ENCODE measurements around the gene ZFYVE9. TPM values are rescaled to one million over a fixed set of nuclear protein-coding genes. Genes with fewer than 3 reads are reported as not detected.
"Not testable (repeated sequence)": the region's sequence is repeated elsewhere in the genome, so short reads cannot be mapped to it uniquely, and the experiment has no call there.

The ZFYVE9 gene
- total RNA-seq, 2 donors from 2014 or later = 0.99 to 1.8 TPM

- Mint-ChIP-seq H3K4me3 (no peak overlapping the region), H3K27me3 (no peaks in the 10 kb centered on the region), H3K9me3 (no peaks in the 10 kb centered on the region), H3K36me3 (ENCODE audit: low read depth) (no peaks in the 10 kb centered on the region), H3K27ac (no peak overlapping the region), H3K4me1 (no peaks in the 10 kb centered on the region)
- no peak for ATAC-seq (replicated peaks)
Observed at GRCh38 chr1:52192436-52192835, 50.5 kb downstream of the ZFYVE9 start.

- no peaks in the 10 kb centered on the region for H3K4me1 Mint-ChIP-seq
- H3K27ac Mint-ChIP-seq = no peak overlapping the region
- peaks cover 1% of the 10 kb centered on the region for H3K9me3 Mint-ChIP-seq
- no peak overlapping the region for H3K4me3 Mint-ChIP-seq
- no peaks in the 10 kb centered on the region for H3K36me3 Mint-ChIP-seq (ENCODE audit: low read depth)
- no peaks in the 10 kb centered on the region for H3K27me3 Mint-ChIP-seq
- no peak for ATAC-seq (replicated peaks)
Observed at GRCh38 chr1:52193985-52194384, 52.1 kb downstream of the ZFYVE9 start.

- no peaks in the 10 kb centered on the region for H3K27me3 Mint-ChIP-seq
- H3K9me3 Mint-ChIP-seq = peaks cover 6% of the 10 kb centered on the region
Observed at GRCh38 chr1:52195161-52195560, 53.3 kb downstream of the ZFYVE9 start.

GRCh38 chr1:52203935-52204625 is 62.2 kb downstream of the ZFYVE9 start:
- peaks cover 14% of the 10 kb centered on the region for H3K4me1 Mint-ChIP-seq
- H3K36me3 Mint-ChIP-seq (ENCODE audit: low read depth) = no peaks in the 10 kb centered on the region
- no peaks in the 10 kb centered on the region for H3K27me3 Mint-ChIP-seq
- no peak for ATAC-seq (replicated peaks)
- H3K9me3 Mint-ChIP-seq = peaks cover 7% of the 10 kb centered on the region
- H3K27ac Mint-ChIP-seq = peak overlapping the region; percentile 50
- peak overlapping the region; percentile 53 for H3K4me3 Mint-ChIP-seq

More at GRCh38 chr1:52195161-52195560, 53.3 kb downstream of the ZFYVE9 start:
- no peak overlapping the region for H3K27ac Mint-ChIP-seq
- no peaks in the 10 kb centered on the region for H3K4me1 Mint-ChIP-seq
- no peaks in the 10 kb centered on the region for H3K36me3 Mint-ChIP-seq (ENCODE audit: low read depth)
- no peak for ATAC-seq (replicated peaks)
- H3K4me3 Mint-ChIP-seq = no peak overlapping the region

- peak overlapping the region; percentile 50 for H3K27ac Mint-ChIP-seq
- no peaks in the 10 kb centered on the region for H3K27me3 Mint-ChIP-seq
- H3K4me1 Mint-ChIP-seq = peaks cover 18% of the 10 kb centered on the region
- peak overlapping the region; percentile 53 for H3K4me3 Mint-ChIP-seq
- peak; percentile 43 for ATAC-seq (replicated peaks)
- peaks cover 3% of the 10 kb centered on the region for H3K9me3 Mint-ChIP-seq
- H3K36me3 Mint-ChIP-seq (ENCODE audit: low read depth) = no peaks in the 10 kb centered on the region
Observed at GRCh38 chr1:52204696-52205095, 62.8 kb downstream of the ZFYVE9 start.

- ATAC-seq (replicated peaks); H3K36me3 Mint-ChIP-seq (ENCODE audit: low read depth); H3K27me3 Mint-ChIP-seq; H3K27ac Mint-ChIP-seq; H3K9me3 Mint-ChIP-seq; H3K4me3 Mint-ChIP-seq: not testable (repeated sequence)
- H3K4me1 Mint-ChIP-seq = peaks cover 29% of the 10 kb centered on the region
Observed at GRCh38 chr1:52206686-52207085, 64.8 kb downstream of the ZFYVE9 start.

GRCh38 chr1:52209429-52209828 is 67.5 kb downstream of the ZFYVE9 start:
- peak overlapping the region; percentile 67 for H3K27ac Mint-ChIP-seq
- ATAC-seq (replicated peaks) = peak; percentile 53

GRCh38 chr1:52210044-52210443 is 68.2 kb downstream of the ZFYVE9 start:
- peak overlapping the region; percentile 63 for H3K4me3 Mint-ChIP-seq
- no peaks in the 10 kb centered on the region for H3K27me3 Mint-ChIP-seq
- H3K27ac Mint-ChIP-seq = peak overlapping the region; percentile 67
- H3K4me1 Mint-ChIP-seq = peaks cover 15% of the 10 kb centered on the region
- peak; percentile 64 for ATAC-seq (replicated peaks)
- no peaks in the 10 kb centered on the region for H3K9me3 Mint-ChIP-seq
- H3K36me3 Mint-ChIP-seq (ENCODE audit: low read depth) = no peaks in the 10 kb centered on the region

More at GRCh38 chr1:52209429-52209828, 67.5 kb downstream of the ZFYVE9 start:
- no peaks in the 10 kb centered on the region for H3K27me3 Mint-ChIP-seq
- H3K4me3 Mint-ChIP-seq = peak overlapping the region; percentile 9
- H3K4me1 Mint-ChIP-seq = peaks cover 19% of the 10 kb centered on the region
- H3K9me3 Mint-ChIP-seq = no peaks in the 10 kb centered on the region
- no peaks in the 10 kb centered on the region for H3K36me3 Mint-ChIP-seq (ENCODE audit: low read depth)

- ATAC-seq (replicated peaks) = no peak
- Mint-ChIP-seq H3K36me3 (ENCODE audit: low read depth) (peaks cover 20% of the 10 kb centered on the region), H3K4me3 (no peak overlapping the region), H3K9me3 (peaks cover 16% of the 10 kb centered on the region), H3K27ac (no peak overlapping the region), H3K27me3 (no peaks in the 10 kb centered on the region), H3K4me1 (no peaks in the 10 kb centered on the region)
Observed at GRCh38 chr1:52216907-52217458, 75.1 kb downstream of the ZFYVE9 start.

- Mint-ChIP-seq H3K4me1 (no peaks in the 10 kb centered on the region), H3K4me3 (no peak overlapping the region), H3K27ac (no peak overlapping the region), H3K27me3 (no peaks in the 10 kb centered on the region), H3K9me3 (peaks cover 11% of the 10 kb centered on the region), H3K36me3 (ENCODE audit: low read depth) (no peaks in the 10 kb centered on the region)
- ATAC-seq (replicated peaks) = no peak
Observed at GRCh38 chr1:52225174-52225573, 83.3 kb downstream of the ZFYVE9 start.

- no peak overlapping the region for H3K27ac Mint-ChIP-seq
- ATAC-seq (replicated peaks) = no peak
Observed at GRCh38 chr1:52229494-52229893, 87.6 kb downstream of the ZFYVE9 start.

GRCh38 chr1:52233463-52233862 is 91.6 kb downstream of the ZFYVE9 start:
- no peaks in the 10 kb centered on the region for H3K27me3 Mint-ChIP-seq
- H3K27ac Mint-ChIP-seq = no peak overlapping the region
- H3K4me1 Mint-ChIP-seq = no peaks in the 10 kb centered on the region
- peaks cover 6% of the 10 kb centered on the region for H3K36me3 Mint-ChIP-seq (ENCODE audit: low read depth)
- no peak for ATAC-seq (replicated peaks)
- no peaks in the 10 kb centered on the region for H3K9me3 Mint-ChIP-seq
- no peak overlapping the region for H3K4me3 Mint-ChIP-seq

More at GRCh38 chr1:52229494-52229893, 87.6 kb downstream of the ZFYVE9 start:
- Mint-ChIP-seq H3K4me3 (no peak overlapping the region), H3K27me3 (no peaks in the 10 kb centered on the region), H3K36me3 (ENCODE audit: low read depth) (no peaks in the 10 kb centered on the region), H3K9me3 (peaks cover 4% of the 10 kb centered on the region), H3K4me1 (no peaks in the 10 kb centered on the region)

GRCh38 chr1:52234014-52234413 is 92.1 kb downstream of the ZFYVE9 start:
- peaks cover 6% of the 10 kb centered on the region for H3K36me3 Mint-ChIP-seq (ENCODE audit: low read depth)
- ATAC-seq (replicated peaks) = no peak
- no peak overlapping the region for H3K4me3 Mint-ChIP-seq
- H3K27ac Mint-ChIP-seq = no peak overlapping the region
- no peaks in the 10 kb centered on the region for H3K4me1 Mint-ChIP-seq
- H3K27me3 Mint-ChIP-seq = no peaks in the 10 kb centered on the region
- no peaks in the 10 kb centered on the region for H3K9me3 Mint-ChIP-seq

- Mint-ChIP-seq H3K27me3 (no peaks in the 10 kb centered on the region), H3K27ac (no peak overlapping the region), H3K36me3 (ENCODE audit: low read depth) (peaks cover 6% of the 10 kb centered on the region), H3K9me3 (no peaks in the 10 kb centered on the region), H3K4me3 (no peak overlapping the region), H3K4me1 (no peaks in the 10 kb centered on the region)
- ATAC-seq (replicated peaks) = no peak
Observed at GRCh38 chr1:52234708-52235107, 92.8 kb downstream of the ZFYVE9 start.

- no peaks in the 10 kb centered on the region for H3K4me1 Mint-ChIP-seq
Observed at GRCh38 chr1:52235646-52236045, 93.8 kb downstream of the ZFYVE9 start.

More at GRCh38 chr1:52235646-52236045, 93.8 kb downstream of the ZFYVE9 start:
- Mint-ChIP-seq H3K9me3 (no peaks in the 10 kb centered on the region), H3K36me3 (ENCODE audit: low read depth) (peaks cover 6% of the 10 kb centered on the region), H3K27me3 (no peaks in the 10 kb centered on the region), H3K4me3 (no peak overlapping the region), H3K27ac (no peak overlapping the region)
- ATAC-seq (replicated peaks) = no peak
